Stomach (tissue), 9 donors: ENCODE results near the gene RPUSD4. TPM values are rescaled to one million over a fixed set of nuclear protein-coding genes. Genes with fewer than 3 reads are reported as not detected.

Experiments
- DNase-seq, 2 donors: peaks; one replicate each; pipeline versions ENCODE4 v3.0.0 to v3.0.0-alpha.2; 2013 to 2019
- H3K27ac ChIP-seq, 5 donors: fragments of 200-600 bp in 4 of 5; sonication (generic) in 4 of 5; one replicate each; pipeline ENCODE4 v1.5.1; 2013 to 2019; ENCODE audit warnings: mild to moderate bottlenecking in 1 of 5, moderate library complexity in 1 of 5
- H3K27me3 ChIP-seq, 3 donors: fragments of 200-600 bp; sonication (generic); one replicate each; pipeline ENCODE4 v1.5.1; 2017 to 2019; ENCODE audit warnings: mixed run types in 1 of 3
- H3K36me3 ChIP-seq, 4 donors: fragments of 200-600 bp; sonication (generic); 1 replicate in 3 of 4; 2 replicates in 1 of 4; pipeline ENCODE4 v1.5.1; 2016 to 2019
- H3K4me1 ChIP-seq, 4 donors: fragments of 200-600 bp; sonication (generic); one replicate each; pipeline ENCODE4 v1.5.1; 2016 to 2019
- H3K4me3 ChIP-seq, 4 donors: fragments of 200-600 bp; sonication (generic) in 3 of 4; one replicate each; pipeline ENCODE4 v1.5.1; 2016 to 2019; ENCODE audit warnings: mild to moderate bottlenecking in 1 of 4
- H3K9me3 ChIP-seq, 4 donors: fragments of 200-600 bp; sonication (generic); one replicate each; pipeline ENCODE4 v1.5.1; 2016 to 2019
- CTCF ChIP-seq, 7 experiments: fragments of 450-650 bp in 4 of 7; fragments of 200-600 bp in 3 of 7; sonication (generic) in 3 of 7; IDR thresholded peaks; one replicate each; pipeline ENCODE4 v1.5.1; 2016 to 2019; ENCODE audit warnings: antibody characterized with exemption in 7 of 7, control low read depth in 2 of 7, mild to moderate bottlenecking in 1 of 7
- EP300 ChIP-seq: sonication (generic); formaldehyde crosslinking; IDR thresholded peaks from one replicate; pipeline ENCODE4 v1.6.1; 2017; ENCODE audit warnings: antibody characterized with exemption
- POLR2A ChIP-seq, 4 donors: fragments of 450-650 bp; IDR thresholded peaks; one replicate each; pipeline ENCODE4 v1.6.1; 2016; ENCODE audit warnings: antibody characterized with exemption in 4 of 4, control low read depth in 2 of 4, mild to moderate bottlenecking in 1 of 4, moderate library complexity in 1 of 4
- POLR2AphosphoS5 ChIP-seq, 3 donors: sonication (generic); formaldehyde crosslinking; IDR thresholded peaks; one replicate each; pipeline ENCODE4 v1.6.1; 2016; ENCODE audit warnings: antibody characterized with exemption in 3 of 3
- WGBS, 5 donors: extraction: QIAGEN DNeasy Blood & Tissue Kit in 3 of 5; methylation state at CpG; one replicate each; pipeline versions ENCODE4 v1.1.5 to v1.1.7; 2013 to 2018; 5-methylcytosine and 5-hydroxymethylcytosine counted together
- intact Hi-C: fragments of 100-400 bp; cut with DNase I; formaldehyde crosslinking; loops from one replicate; pipeline ENCODE4 v1.15.1; 2023; ENCODE audit warnings: low total_unique reads
- polyA plus RNA-seq, 3 donors: library from polyadenylated mRNA; stranded (reverse); fragments of 200-250 nt; gene quantifications; one replicate each; pipeline ENCODE4 v1.2.3, GENCODE V29; 2013
- total RNA-seq, 5 donors: library from RNA; depleted of rRNA; stranded (reverse); fragments of >200 nt; gene quantifications; one replicate each; pipeline versions ENCODE4 v1.1.0 to v1.2.3, GENCODE V29; 2014 to 2016
- donor health status: healthy with polysubstance abuse.
- donor health status: Bipolar disorder and iron deficiency.
- donor health status: healthy.

RPUSD4 gene
- total and polyA plus RNA-seq, 8 donors, result 16.8 to 63.4 (median 25.2) TPM

- no peaks in the 10 kb centered on the region for H3K36me3 ChIP-seq
- 83 to 89% (median 85%) methylated on average over 7 of the region's 7 CpGs for WGBS, 5 donors
Observed at GRCh38 chr11:126154691-126155090, 56.8 kb downstream of the RPUSD4 start.

GRCh38 chr11:126153972-126154371, 57.5 kb downstream of the RPUSD4 start:
- 53 to 77% (median 65%) methylated on average over 6 of the region's 6 CpGs for WGBS, 5 donors
- peak in 1 of 2 donors; percentile 85 for DNase-seq

More at GRCh38 chr11:126154691-126155090, 56.8 kb downstream of the RPUSD4 start:
- no peak for TF ChIP-seq POLR2A (IDR thresholded peaks at IDR 0.05)
- no peak for TF ChIP-seq POLR2AphosphoS5 (IDR thresholded peaks at IDR 0.05)
- TF ChIP-seq CTCF (IDR thresholded peaks at IDR 0.05), result no peak
- TF ChIP-seq EP300, result no peak
- intact Hi-C loops, result no loop called here
- Histone ChIP-seq H3K27me3 (peaks cover 0 to 9% (median 0%) of the 10 kb centered on the region in 3 donors), H3K4me1 (no peaks in the 10 kb centered on the region), H3K27ac (no peak overlapping the region), H3K9me3 (no peaks in the 10 kb centered on the region), H3K4me3 (no peak overlapping the region)
- no peak for DNase-seq

GRCh38 chr11:126153006-126153405, 58.4 kb downstream of the RPUSD4 start:
- H3K27ac ChIP-seq, result no peak overlapping the region
- no peaks in the 10 kb centered on the region for H3K36me3 ChIP-seq
- peaks cover 0 to 2% (median 0%) of the 10 kb centered on the region in 4 donors for H3K4me1 ChIP-seq
- TF ChIP-seq EP300, result no peak
- no peak for TF ChIP-seq POLR2AphosphoS5 (IDR thresholded peaks at IDR 0.05)
- DNase-seq, result no peak
- 47 to 63% (median 57%) methylated on average over 4 of the region's 4 CpGs for WGBS, 5 donors
- H3K9me3 ChIP-seq, result no peaks in the 10 kb centered on the region
- H3K27me3 ChIP-seq, result peaks cover 0 to 9% (median 0%) of the 10 kb centered on the region in 3 donors
- no peak overlapping the region for H3K4me3 ChIP-seq
- intact Hi-C loops, result no loop called here

More at GRCh38 chr11:126153972-126154371, 57.5 kb downstream of the RPUSD4 start:
- intact Hi-C loops, result no loop called here
- H3K27ac ChIP-seq, result no peak overlapping the region
- H3K9me3 ChIP-seq, result no peaks in the 10 kb centered on the region
- H3K27me3 ChIP-seq, result peaks cover 0 to 9% (median 0%) of the 10 kb centered on the region in 3 donors
- TF ChIP-seq POLR2A (IDR thresholded peaks at IDR 0.05) (no peak), EP300 (no peak), CTCF (IDR thresholded peaks at IDR 0.05) (no peak), POLR2AphosphoS5 (IDR thresholded peaks at IDR 0.05) (no peak)
- no peaks in the 10 kb centered on the region for H3K36me3 ChIP-seq
- H3K4me1 ChIP-seq, result no peaks in the 10 kb centered on the region
- H3K4me3 ChIP-seq, result no peak overlapping the region

GRCh38 chr11:126152586-126152985, 58.9 kb downstream of the RPUSD4 start:
- intact Hi-C loops, result no loop called here
- Histone ChIP-seq H3K27me3 (peaks cover 0 to 9% (median 0%) of the 10 kb centered on the region in 3 donors), H3K9me3 (no peaks in the 10 kb centered on the region), H3K36me3 (no peaks in the 10 kb centered on the region), H3K4me1 (peaks cover 0 to 6% (median 2%) of the 10 kb centered on the region in 4 donors), H3K27ac (no peak overlapping the region), H3K4me3 (no peak overlapping the region)
- no peak for DNase-seq
- TF ChIP-seq POLR2A (IDR thresholded peaks at IDR 0.05), result no peak
- TF ChIP-seq EP300, result no peak
- no peak for TF ChIP-seq POLR2AphosphoS5 (IDR thresholded peaks at IDR 0.05)
- no peak for TF ChIP-seq CTCF (IDR thresholded peaks at IDR 0.05)

- Histone ChIP-seq H3K4me3 (no peak overlapping the region), H3K27ac (no peak overlapping the region), H3K36me3 (no peaks in the 10 kb centered on the region), H3K27me3 (peaks cover 0 to 9% (median 0%) of the 10 kb centered on the region in 3 donors), H3K9me3 (no peaks in the 10 kb centered on the region), H3K4me1 (peaks cover 0 to 10% (median 2%) of the 10 kb centered on the region in 4 donors)
- DNase-seq, result no peak
- no peak for TF ChIP-seq EP300
- no peak for TF ChIP-seq POLR2A (IDR thresholded peaks at IDR 0.05)
- no peak for TF ChIP-seq CTCF (IDR thresholded peaks at IDR 0.05)
- no peak for TF ChIP-seq POLR2AphosphoS5 (IDR thresholded peaks at IDR 0.05)
- intact Hi-C loops, result no loop called here
- 90 to 100% (median 93%) methylated on average over 1 of the region's 1 CpG for WGBS, 5 donors
Observed at GRCh38 chr11:126152152-126152551, 59.3 kb downstream of the RPUSD4 start.
